Measurements from ENCODE around the gene GKN1. TPM values are rescaled to one million over a fixed set of nuclear protein-coding genes. Genes with fewer than 3 reads are reported as not detected.

The GKN1 gene
- total and polyA plus RNA-seq, 2 of the 8 experiments (the other 6 are each of a cell fraction or from before 2014, with no cell fraction given) = not detected

- TF ChIP-seq, protein P1, sequence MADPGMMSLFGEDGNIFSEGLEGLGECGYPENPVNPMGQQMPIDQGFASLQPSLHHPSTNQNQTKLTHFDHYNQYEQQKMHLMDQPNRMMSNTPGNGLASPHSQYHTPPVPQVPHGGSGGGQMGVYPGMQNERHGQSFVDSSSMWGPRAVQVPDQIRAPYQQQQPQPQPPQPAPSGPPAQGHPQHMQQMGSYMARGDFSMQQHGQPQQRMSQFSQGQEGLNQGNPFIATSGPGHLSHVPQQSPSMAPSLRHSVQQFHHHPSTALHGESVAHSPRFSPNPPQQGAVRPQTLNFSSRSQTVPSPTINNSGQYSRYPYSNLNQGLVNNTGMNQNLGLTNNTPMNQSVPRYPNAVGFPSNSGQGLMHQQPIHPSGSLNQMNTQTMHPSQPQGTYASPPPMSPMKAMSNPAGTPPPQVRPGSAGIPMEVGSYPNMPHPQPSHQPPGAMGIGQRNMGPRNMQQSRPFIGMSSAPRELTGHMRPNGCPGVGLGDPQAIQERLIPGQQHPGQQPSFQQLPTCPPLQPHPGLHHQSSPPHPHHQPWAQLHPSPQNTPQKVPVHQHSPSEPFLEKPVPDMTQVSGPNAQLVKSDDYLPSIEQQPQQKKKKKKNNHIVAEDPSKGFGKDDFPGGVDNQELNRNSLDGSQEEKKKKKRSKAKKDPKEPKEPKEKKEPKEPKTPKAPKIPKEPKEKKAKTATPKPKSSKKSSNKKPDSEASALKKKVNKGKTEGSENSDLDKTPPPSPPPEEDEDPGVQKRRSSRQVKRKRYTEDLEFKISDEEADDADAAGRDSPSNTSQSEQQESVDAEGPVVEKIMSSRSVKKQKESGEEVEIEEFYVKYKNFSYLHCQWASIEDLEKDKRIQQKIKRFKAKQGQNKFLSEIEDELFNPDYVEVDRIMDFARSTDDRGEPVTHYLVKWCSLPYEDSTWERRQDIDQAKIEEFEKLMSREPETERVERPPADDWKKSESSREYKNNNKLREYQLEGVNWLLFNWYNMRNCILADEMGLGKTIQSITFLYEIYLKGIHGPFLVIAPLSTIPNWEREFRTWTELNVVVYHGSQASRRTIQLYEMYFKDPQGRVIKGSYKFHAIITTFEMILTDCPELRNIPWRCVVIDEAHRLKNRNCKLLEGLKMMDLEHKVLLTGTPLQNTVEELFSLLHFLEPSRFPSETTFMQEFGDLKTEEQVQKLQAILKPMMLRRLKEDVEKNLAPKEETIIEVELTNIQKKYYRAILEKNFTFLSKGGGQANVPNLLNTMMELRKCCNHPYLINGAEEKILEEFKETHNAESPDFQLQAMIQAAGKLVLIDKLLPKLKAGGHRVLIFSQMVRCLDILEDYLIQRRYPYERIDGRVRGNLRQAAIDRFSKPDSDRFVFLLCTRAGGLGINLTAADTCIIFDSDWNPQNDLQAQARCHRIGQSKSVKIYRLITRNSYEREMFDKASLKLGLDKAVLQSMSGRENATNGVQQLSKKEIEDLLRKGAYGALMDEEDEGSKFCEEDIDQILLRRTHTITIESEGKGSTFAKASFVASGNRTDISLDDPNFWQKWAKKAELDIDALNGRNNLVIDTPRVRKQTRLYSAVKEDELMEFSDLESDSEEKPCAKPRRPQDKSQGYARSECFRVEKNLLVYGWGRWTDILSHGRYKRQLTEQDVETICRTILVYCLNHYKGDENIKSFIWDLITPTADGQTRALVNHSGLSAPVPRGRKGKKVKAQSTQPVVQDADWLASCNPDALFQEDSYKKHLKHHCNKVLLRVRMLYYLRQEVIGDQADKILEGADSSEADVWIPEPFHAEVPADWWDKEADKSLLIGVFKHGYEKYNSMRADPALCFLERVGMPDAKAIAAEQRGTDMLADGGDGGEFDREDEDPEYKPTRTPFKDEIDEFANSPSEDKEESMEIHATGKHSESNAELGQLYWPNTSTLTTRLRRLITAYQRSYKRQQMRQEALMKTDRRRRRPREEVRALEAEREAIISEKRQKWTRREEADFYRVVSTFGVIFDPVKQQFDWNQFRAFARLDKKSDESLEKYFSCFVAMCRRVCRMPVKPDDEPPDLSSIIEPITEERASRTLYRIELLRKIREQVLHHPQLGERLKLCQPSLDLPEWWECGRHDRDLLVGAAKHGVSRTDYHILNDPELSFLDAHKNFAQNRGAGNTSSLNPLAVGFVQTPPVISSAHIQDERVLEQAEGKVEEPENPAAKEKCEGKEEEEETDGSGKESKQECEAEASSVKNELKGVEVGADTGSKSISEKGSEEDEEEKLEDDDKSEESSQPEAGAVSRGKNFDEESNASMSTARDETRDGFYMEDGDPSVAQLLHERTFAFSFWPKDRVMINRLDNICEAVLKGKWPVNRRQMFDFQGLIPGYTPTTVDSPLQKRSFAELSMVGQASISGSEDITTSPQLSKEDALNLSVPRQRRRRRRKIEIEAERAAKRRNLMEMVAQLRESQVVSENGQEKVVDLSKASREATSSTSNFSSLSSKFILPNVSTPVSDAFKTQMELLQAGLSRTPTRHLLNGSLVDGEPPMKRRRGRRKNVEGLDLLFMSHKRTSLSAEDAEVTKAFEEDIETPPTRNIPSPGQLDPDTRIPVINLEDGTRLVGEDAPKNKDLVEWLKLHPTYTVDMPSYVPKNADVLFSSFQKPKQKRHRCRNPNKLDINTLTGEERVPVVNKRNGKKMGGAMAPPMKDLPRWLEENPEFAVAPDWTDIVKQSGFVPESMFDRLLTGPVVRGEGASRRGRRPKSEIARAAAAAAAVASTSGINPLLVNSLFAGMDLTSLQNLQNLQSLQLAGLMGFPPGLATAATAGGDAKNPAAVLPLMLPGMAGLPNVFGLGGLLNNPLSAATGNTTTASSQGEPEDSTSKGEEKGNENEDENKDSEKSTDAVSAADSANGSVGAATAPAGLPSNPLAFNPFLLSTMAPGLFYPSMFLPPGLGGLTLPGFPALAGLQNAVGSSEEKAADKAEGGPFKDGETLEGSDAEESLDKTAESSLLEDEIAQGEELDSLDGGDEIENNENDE (IDR thresholded peaks at IDR 0.05; ENCODE audit: insufficient replicate concordance, low read length) = no peak
- no peak for TF ChIP-seq TCF12 (IDR thresholded peaks at IDR 0.05; ENCODE audit: low read depth, low read length)
Measured at GRCh38 chr2:69020496-69021426, 46.3 kb downstream of the GKN1 start (continued).
